ENCODE data around the gene SRP9. TPM values are rescaled to one million over a fixed set of nuclear protein-coding genes. Genes with fewer than 3 reads are reported as not detected.

The SRP9 gene
- total and polyA plus RNA-seq, 2 experiments from 2014 or later: 360 to 414 TPM

GRCh38 chr1:225735252-225736149, 42.1 kb upstream of the SRP9 start:
- peak overlapping the region; percentile 1 for H3K4me2 ChIP-seq
- TF ChIP-seq EZH2 (IDR thresholded peaks at IDR 0.05; ENCODE audit: borderline replicate concordance): no peak
- TF ChIP-seq EZH2phosphoT487 (IDR thresholded peaks at IDR 0.05; ENCODE audit: low read depth, severe bottlenecking, unreplicated experiment): no peak
- no peak for TF ChIP-seq CTCF (IDR thresholded peaks at IDR 0.05; ENCODE audit: poor library complexity)
- no peaks in the 10 kb centered on the region for H3K9me3 ChIP-seq (ENCODE audit: low read depth)
- no peak overlapping the region for H3K4me3 ChIP-seq
- no peaks in the 10 kb centered on the region for H3K36me3 ChIP-seq (replicated peaks; ENCODE audit: insufficient read depth, low read depth)
- DNase-seq (ENCODE audit: low spot score): peak; percentile 78
- H3K9me2 ChIP-seq (replicated peaks; ENCODE audit: insufficient read depth): no peaks in the 10 kb centered on the region
- H2AFZ ChIP-seq: no peak overlapping the region
- peaks cover 22% of the 10 kb centered on the region for H3K4me1 ChIP-seq (ENCODE audit: insufficient read depth)
- no peaks in the 10 kb centered on the region for H4K20me1 ChIP-seq (ENCODE audit: insufficient read depth, poor library complexity, severe bottlenecking)
- no peaks in the 10 kb centered on the region for H3K27me3 ChIP-seq
- no peaks in the 10 kb centered on the region for H3K79me2 ChIP-seq
- WGBS (ENCODE audit: low lambda C conversion rate, missing lambda C conversion rate): 81% methylated on average over 12 of the region's 12 CpGs
- peak overlapping the region; percentile 56 for H3K27ac ChIP-seq

- peak overlapping the region; percentile 2 for H3K4me2 ChIP-seq
Observed at GRCh38 chr1:225736437-225737098, 41.1 kb upstream of the SRP9 start.

GRCh38 chr1:225737161-225737560, 40.5 kb upstream of the SRP9 start:
- Histone ChIP-seq H4K20me1 (ENCODE audit: insufficient read depth, poor library complexity, severe bottlenecking) (no peaks in the 10 kb centered on the region), H2AFZ (no peak overlapping the region), H3K27ac (no peak overlapping the region), H3K4me2 (no peak overlapping the region), H3K79me2 (no peaks in the 10 kb centered on the region), H3K4me3 (no peak overlapping the region), H3K9me2 (replicated peaks; ENCODE audit: insufficient read depth) (no peaks in the 10 kb centered on the region), H3K27me3 (no peaks in the 10 kb centered on the region), H3K4me1 (ENCODE audit: insufficient read depth) (peaks cover 22% of the 10 kb centered on the region), H3K36me3 (replicated peaks; ENCODE audit: insufficient read depth, low read depth) (no peaks in the 10 kb centered on the region), H3K9me3 (ENCODE audit: low read depth) (no peaks in the 10 kb centered on the region)
- 72% methylated on average over 3 of the region's 3 CpGs for WGBS (ENCODE audit: low lambda C conversion rate, missing lambda C conversion rate)
- TF ChIP-seq CTCF (IDR thresholded peaks at IDR 0.05; ENCODE audit: poor library complexity): no peak
- no peak for TF ChIP-seq EZH2 (IDR thresholded peaks at IDR 0.05; ENCODE audit: borderline replicate concordance)
- TF ChIP-seq EZH2phosphoT487 (IDR thresholded peaks at IDR 0.05; ENCODE audit: low read depth, severe bottlenecking, unreplicated experiment): no peak
- no peak for DNase-seq (ENCODE audit: low spot score)

More at GRCh38 chr1:225736437-225737098, 41.1 kb upstream of the SRP9 start:
- no peak overlapping the region for H3K4me3 ChIP-seq
- no peaks in the 10 kb centered on the region for H3K27me3 ChIP-seq
- H3K9me2 ChIP-seq (replicated peaks; ENCODE audit: insufficient read depth): no peaks in the 10 kb centered on the region
- 68% methylated on average over 10 of the region's 10 CpGs for WGBS (ENCODE audit: low lambda C conversion rate, missing lambda C conversion rate)
- TF ChIP-seq EZH2 (IDR thresholded peaks at IDR 0.05; ENCODE audit: borderline replicate concordance) (no peak), EZH2phosphoT487 (IDR thresholded peaks at IDR 0.05; ENCODE audit: low read depth, severe bottlenecking, unreplicated experiment) (no peak), CTCF (IDR thresholded peaks at IDR 0.05; ENCODE audit: poor library complexity) (no peak)
- no peaks in the 10 kb centered on the region for H3K36me3 ChIP-seq (replicated peaks; ENCODE audit: insufficient read depth, low read depth)
- no peaks in the 10 kb centered on the region for H4K20me1 ChIP-seq (ENCODE audit: insufficient read depth, poor library complexity, severe bottlenecking)
- no peaks in the 10 kb centered on the region for H3K9me3 ChIP-seq (ENCODE audit: low read depth)
- no peak for DNase-seq (ENCODE audit: low spot score)
- no peak overlapping the region for H2AFZ ChIP-seq
- peak overlapping the region; percentile 56 for H3K27ac ChIP-seq
- peaks cover 22% of the 10 kb centered on the region for H3K4me1 ChIP-seq (ENCODE audit: insufficient read depth)
- H3K79me2 ChIP-seq: no peaks in the 10 kb centered on the region
